ENCODE results near the gene SEPTIN6.

The SEPTIN6 gene

DNA sequence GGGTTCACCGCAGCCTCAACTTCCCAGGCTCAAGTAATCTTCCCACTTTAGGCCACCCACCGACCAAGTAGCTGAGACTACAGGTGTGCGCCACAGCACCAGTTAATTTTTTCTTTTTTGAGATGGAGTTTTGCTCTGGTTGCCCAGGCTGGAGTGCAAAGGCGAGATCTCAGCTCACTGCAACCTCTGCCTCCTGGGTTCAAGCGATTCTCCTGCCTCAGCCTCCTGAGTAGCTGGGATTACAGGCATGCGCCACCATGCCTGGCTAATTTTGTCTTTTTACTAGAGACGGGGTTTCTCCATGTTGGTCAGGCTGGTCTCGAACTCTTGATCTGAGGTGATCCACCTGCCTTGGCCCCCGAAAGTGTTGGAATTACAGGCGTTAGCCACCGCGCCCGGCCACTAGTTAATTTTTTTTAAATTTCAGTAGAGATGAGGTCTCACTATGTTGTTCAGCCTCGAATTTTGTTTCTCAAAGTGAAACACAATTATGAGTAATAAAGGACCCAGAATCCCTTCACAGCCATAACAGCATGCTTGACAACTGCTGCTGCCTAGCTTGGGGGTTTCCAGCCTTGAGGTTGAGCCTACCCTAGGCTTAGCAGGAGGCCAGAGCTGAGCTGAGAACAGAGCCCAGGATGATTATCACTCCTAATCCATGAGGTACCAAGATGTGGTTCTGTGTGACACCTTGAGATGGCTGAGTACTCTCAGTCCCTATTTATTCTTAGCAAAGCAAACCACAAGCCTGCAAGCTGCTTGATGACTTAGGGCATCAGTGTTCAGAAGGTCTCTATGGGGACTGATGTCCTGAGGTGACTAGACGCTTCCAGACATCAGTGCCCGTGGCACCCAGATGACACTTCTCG is 45.2 kb downstream of the SEPTIN6 start:
- DNase-seq: peak; percentile 72

- no peak for DNase-seq
Observed at GRCh38 chrX:119647089-119647488, 45.9 kb downstream of the SEPTIN6 start.

DNA sequence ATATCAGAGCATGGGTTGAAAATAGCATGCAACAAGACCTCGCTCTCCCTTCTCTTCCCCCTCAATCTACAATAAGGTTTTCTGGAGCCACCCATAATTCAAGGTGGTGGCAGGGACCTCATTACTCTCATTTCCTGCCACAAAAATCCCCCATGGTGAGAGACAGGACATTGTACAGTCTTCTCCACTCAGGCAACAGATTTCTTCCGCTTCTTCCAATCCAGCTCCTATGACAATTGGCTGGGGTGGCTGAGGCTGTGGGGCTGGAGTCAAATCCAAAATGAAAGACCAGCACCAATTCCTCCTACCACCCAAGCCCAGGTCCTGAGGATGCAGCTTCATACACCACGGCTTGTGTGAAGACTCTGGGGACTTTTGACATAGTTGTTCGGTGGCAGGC is 46.5 kb downstream of the SEPTIN6 start:
- DNase-seq: peak; percentile 36

GRCh38 chrX:119643696-119644095 is 49.3 kb downstream of the SEPTIN6 start:
- DNase-seq: no peak
